HepG2 (cell line): ENCODE data around the gene ZG16. TPM values are rescaled to one million over a fixed set of nuclear protein-coding genes. Genes with fewer than 3 reads are reported as not detected.
A peak's percentile ranks its signal among the peaks of the same experiment; 100 is the strongest.

Source experiments
- FOXK2 ChIP-seq: fragments of 450-650 bp; IDR thresholded peaks from 2 replicates; pipeline ENCODE4 v1.6.1; 2016
- GMEB1 ChIP-seq: sonication (generic); formaldehyde crosslinking; IDR thresholded peaks from 2 replicates; pipeline ENCODE4 v1.5.1; 2020; ENCODE audit warnings: missing genetic modification reagents, mild to moderate bottlenecking, borderline replicate concordance
- HMG20A ChIP-seq: IDR thresholded peaks from 2 replicates; pipeline ENCODE4 v1.6.1; 2016; ENCODE audit warnings: borderline replicate concordance
- HNRNPH1 ChIP-seq: fragments of 200-400 bp; formaldehyde crosslinking; optimal IDR thresholded peaks from 2 replicates; pipeline ENCODE3; 2017; ENCODE audit warnings: mild to moderate bottlenecking, low read depth, low read length
- PAXIP1 ChIP-seq: sonication (generic); formaldehyde crosslinking; conservative IDR thresholded peaks from 2 replicates; pipeline ENCODE4 v1.4.0; 2020; ENCODE audit warnings: mild to moderate bottlenecking, missing genetic modification reagents, moderate library complexity
- PBX3 ChIP-seq: sonication (generic); formaldehyde crosslinking; IDR thresholded peaks from 2 replicates; pipeline ENCODE4 v1.8.1; 2023; ENCODE audit warnings: missing genetic modification reagents, inconsistent platforms, borderline replicate concordance
- POLR2G ChIP-seq: fragments of 200-400 bp; formaldehyde crosslinking; IDR thresholded peaks from 2 replicates; pipeline ENCODE4 v1.6.1; 2018; ENCODE audit warnings: mild to moderate bottlenecking, low read depth, low read length, moderate library complexity
- SP1 ChIP-seq, 2 experiments: fragments of 450-650 bp in 1 of 2; sonication (generic) in 1 of 2; formaldehyde crosslinking in 1 of 2; IDR thresholded peaks; 2 replicates each; pipeline versions ENCODE4 v1.4.0 to v1.6.1; 2016 to 2020; ENCODE audit warnings: missing genetic modification reagents in 1 of 2
- SUZ12 ChIP-seq: fragments of 150-350 bp; IDR thresholded peaks from 2 replicates; pipeline ENCODE4 v1.6.1; 2014; ENCODE audit warnings: low read depth, low read length
- UBTF ChIP-seq: sonication (generic); formaldehyde crosslinking; IDR thresholded peaks from 2 replicates; pipeline ENCODE4 v1.4.0; 2020; ENCODE audit warnings: mild to moderate bottlenecking, missing genetic modification reagents
- ZNF230 ChIP-seq: sonication (generic); formaldehyde crosslinking; IDR thresholded peaks from 2 replicates; pipeline ENCODE4 v1.4.0; 2020; ENCODE audit warnings: mild to moderate bottlenecking, missing genetic modification reagents
- ZNF44 ChIP-seq: sonication (generic); formaldehyde crosslinking; IDR thresholded peaks from 2 replicates; pipeline ENCODE4 v1.5.1; 2020; ENCODE audit warnings: mild to moderate bottlenecking, missing genetic modification reagents
- ZNF558 ChIP-seq: sonication (generic); formaldehyde crosslinking; IDR thresholded peaks from 2 replicates; pipeline ENCODE4 v1.9.0; 2022; ENCODE audit warnings: mild to moderate bottlenecking, missing genetic modification reagents, borderline replicate concordance
- ZNF713 ChIP-seq: sonication (generic); formaldehyde crosslinking; IDR thresholded peaks from 2 replicates; pipeline ENCODE4 v1.4.0; 2020; ENCODE audit warnings: mild to moderate bottlenecking, missing genetic modification reagents
- polyA plus RNA-seq, 8 experiments: library from polyadenylated mRNA; depleted of rRNA in 3 of 8; stranded (reverse) in 7 of 8; unstranded in 1 of 8; fragments of >200 nt; fragmentation: Illumina TruSeq in 4 of 8; extraction: Trizol in 4 of 8; gene quantifications; 2 replicates each; pipeline versions ENCODE4 v1.2.1 to v1.2.3, GENCODE V29; 2011 to 2016; ENCODE audit warnings: low read depth in 4 of 8, missing spikeins in 1 of 8, mixed read lengths in 1 of 8; ENCODE audit not compliant: insufficient read depth in 1 of 8
- total RNA-seq, 5 experiments: library from RNA; depleted of rRNA; stranded (reverse); fragments of >200 nt; fragmentation: Illumina TruSeq; extraction: Trizol; gene quantifications; 2 replicates each; pipeline ENCODE4 v1.2.3, GENCODE V29; 2016; ENCODE audit warnings: low read depth in 1 of 5

The ZG16 gene
- total and polyA plus RNA-seq, 2 of the 13 experiments (the other 11 are each of a cell fraction or from before 2014, with no cell fraction given): 0.04 to 0.07 TPM

GRCh38 chr16:29815793-29816693 lies 38.0 kb downstream of the ZG16 start, which contains the start of gene PAGR1 (continued):
- TF ChIP-seq ZNF230 (CRISPR knock-in tag): peak; percentile 95
- TF ChIP-seq ZNF44: 0 out of 2 replicates have a peak, but pooled peaks have one; percentile 40
- peak; percentile 95 for TF ChIP-seq POLR2G
- TF ChIP-seq PBX3 (CRISPR knock-in tag): no peak
- 0 out of 2 replicates have a peak, but pooled peaks have one; percentile 40 for TF ChIP-seq HMG20A (CRISPR knock-in tag)
- peak; percentile 36; the same call in 1 of the 2 replicates for TF ChIP-seq FOXK2
- no peak for TF ChIP-seq HNRNPH1
- peak; percentile 60; the same call in 1 of the 2 replicates for TF ChIP-seq PAXIP1
- TF ChIP-seq GMEB1 (CRISPR knock-in tag): peak; percentile 99
- no peak; the same call in 1 of the 2 replicates for TF ChIP-seq UBTF
- TF ChIP-seq ZNF558 (CRISPR knock-in tag): peak; percentile 22; the same call in 1 of the 2 replicates
- TF ChIP-seq ZNF713 (CRISPR knock-in tag): peak; percentile 55; the same call in 1 of the 2 replicates
- TF ChIP-seq SP1 (IDR thresholded peaks at IDR 0.05): no peak
- TF ChIP-seq SP1 (CRISPR knock-in tag; IDR thresholded peaks at IDR 0.05): peak; percentile 84
- TF ChIP-seq SUZ12: no peak
